ENCODE measurements around the gene LY6G6D.

DNA sequence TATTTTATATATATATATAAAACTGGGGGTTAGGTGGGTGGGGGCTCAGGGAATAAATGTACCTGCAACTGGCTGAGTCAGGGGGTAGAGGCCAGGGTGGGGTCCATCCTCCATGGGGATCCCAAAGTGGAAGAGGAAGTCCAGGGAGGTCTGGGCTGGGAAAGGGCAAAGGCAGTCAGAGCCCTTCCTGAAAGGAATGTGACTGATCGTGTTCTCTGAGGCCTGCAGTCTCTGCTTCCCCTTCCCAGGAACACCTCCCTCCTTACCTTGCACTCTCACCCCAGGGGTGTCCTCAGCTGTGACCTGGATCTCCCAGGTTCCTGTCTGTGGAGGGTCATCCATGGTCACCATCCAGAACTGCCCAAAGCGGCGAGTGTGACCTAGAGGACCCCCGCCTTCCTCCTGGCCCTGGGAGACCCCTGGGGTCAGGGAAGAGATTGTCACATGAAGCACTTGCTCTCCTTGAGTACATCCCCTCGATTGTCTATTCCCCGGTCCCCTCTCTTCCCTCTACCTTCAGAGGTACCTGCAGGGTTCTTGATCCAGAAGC is 52.0 kb downstream of the LY6G6D start:
- TF ChIP-seq EZH2phosphoT487 (IDR thresholded peaks at IDR 0.05; ENCODE audit: borderline replicate concordance, low read length): no peak
- no peak for TF ChIP-seq CTCF (IDR thresholded peaks at IDR 0.05; ENCODE audit: low read depth, low read length, poor library complexity, severe bottlenecking)
